Astrocyte of the spinal cord (primary cell): Measurements from ENCODE around the gene TET2.

Source experiments
- DNase-seq: peaks from one replicate; pipeline ENCODE4 v3.0.0; 2011; ENCODE audit warnings: low read depth, low spot score
- H3K4me3 ChIP-seq: 2 replicates; pipeline ENCODE4 v1.5.1; 2011; ENCODE audit warnings: low read depth, mild to moderate bottlenecking, low read length, moderate library complexity
- in situ Hi-C: cut with HindIII; loops from 2 replicates; pipeline ENCODE4 v1.10.0; 2017; ENCODE audit warnings: low sequenced_read_pairs
- TF ChIP-seq, protein P1 (sequence below): IDR thresholded peaks from 2 replicates; pipeline ENCODE4 v1.5.1; 2012; ENCODE audit warnings: low read depth, mild to moderate bottlenecking, low read length, inconsistent platforms

TET2 gene

DNA sequence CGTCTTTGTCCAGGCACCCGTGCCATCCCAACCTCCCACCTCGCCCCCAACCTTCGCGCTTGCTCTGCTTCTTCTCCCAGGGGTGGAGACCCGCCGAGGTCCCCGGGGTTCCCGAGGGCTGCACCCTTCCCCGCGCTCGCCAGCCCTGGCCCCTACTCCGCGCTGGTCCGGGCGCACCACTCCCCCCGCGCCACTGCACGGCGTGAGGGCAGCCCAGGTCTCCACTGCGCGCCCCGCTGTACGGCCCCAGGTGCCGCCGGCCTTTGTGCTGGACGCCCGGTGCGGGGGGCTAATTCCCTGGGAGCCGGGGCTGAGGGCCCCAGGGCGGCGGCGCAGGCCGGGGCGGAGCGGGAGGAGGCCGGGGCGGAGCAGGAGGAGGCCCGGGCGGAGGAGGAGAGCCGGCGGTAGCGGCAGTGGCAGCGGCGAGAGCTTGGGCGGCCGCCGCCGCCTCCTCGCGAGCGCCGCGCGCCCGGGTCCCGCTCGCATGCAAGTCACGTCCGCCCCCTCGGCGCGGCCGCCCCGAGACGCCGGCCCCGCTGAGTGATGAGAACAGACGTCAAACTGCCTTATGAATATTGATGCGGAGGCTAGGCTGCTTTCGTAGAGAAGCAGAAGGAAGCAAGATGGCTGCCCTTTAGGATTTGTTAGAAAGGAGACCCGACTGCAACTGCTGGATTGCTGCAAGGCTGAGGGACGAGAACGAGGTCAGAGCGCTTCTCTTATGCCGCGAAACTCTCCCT, at the start of gene TET2:
TET2 (plus strand) TSS at position 601 of the 740 bp plus-strand sequence. CDS start 87,067 bp downstream, outside the sequence.
- peak within 1 kb of the TSS; percentile 98 for H3K4me3 ChIP-seq
- in situ Hi-C loops = no loop called here
- DNase-seq = peak; percentile 91
- TF ChIP-seq, protein P1, sequence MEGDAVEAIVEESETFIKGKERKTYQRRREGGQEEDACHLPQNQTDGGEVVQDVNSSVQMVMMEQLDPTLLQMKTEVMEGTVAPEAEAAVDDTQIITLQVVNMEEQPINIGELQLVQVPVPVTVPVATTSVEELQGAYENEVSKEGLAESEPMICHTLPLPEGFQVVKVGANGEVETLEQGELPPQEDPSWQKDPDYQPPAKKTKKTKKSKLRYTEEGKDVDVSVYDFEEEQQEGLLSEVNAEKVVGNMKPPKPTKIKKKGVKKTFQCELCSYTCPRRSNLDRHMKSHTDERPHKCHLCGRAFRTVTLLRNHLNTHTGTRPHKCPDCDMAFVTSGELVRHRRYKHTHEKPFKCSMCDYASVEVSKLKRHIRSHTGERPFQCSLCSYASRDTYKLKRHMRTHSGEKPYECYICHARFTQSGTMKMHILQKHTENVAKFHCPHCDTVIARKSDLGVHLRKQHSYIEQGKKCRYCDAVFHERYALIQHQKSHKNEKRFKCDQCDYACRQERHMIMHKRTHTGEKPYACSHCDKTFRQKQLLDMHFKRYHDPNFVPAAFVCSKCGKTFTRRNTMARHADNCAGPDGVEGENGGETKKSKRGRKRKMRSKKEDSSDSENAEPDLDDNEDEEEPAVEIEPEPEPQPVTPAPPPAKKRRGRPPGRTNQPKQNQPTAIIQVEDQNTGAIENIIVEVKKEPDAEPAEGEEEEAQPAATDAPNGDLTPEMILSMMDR = no peak

DNA sequence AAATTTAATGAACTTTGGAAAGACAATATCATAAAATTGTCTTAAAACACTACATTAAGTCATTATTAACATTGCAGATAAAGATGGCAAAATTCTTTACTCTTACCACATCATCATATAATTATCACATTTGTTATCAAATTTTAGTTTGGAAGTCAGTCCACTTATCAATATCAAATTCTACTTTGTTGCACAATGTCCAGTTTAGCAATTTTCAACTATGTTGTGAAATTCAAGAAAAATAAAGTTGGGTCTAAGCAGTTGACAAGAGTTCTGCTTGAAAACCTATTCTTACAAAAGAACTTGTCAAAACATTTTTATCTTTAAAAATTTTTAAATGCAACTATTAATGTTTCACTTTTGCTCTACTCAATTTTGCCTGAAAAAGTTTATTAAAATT, 44.7 kb upstream of the TET2 start:
- no peak for DNase-seq
- no peak overlapping the region for H3K4me3 ChIP-seq
- TF ChIP-seq, protein P1 = no peak
- in situ Hi-C loops = no loop called here

DNA sequence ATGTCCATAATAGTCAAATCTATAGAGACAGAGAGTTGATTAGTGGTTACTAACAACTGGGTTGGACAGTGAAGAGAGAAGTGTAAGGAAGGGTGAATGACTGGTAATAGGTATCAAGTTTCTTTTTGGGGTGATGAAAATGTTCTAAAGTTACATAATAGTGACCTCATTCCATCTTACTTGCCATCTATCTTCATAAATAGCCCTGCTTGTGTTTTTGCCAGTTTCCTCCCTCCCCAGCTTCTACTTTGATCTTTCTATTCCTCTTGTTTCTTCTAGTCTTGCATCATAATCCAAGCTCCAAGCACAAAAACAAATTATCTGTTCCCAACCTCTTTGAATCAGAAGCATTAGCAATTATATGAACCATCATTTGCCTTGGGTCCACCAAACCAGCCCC, 40.2 kb upstream of the TET2 start:
- in situ Hi-C loops = no loop called here
- TF ChIP-seq, protein P1 = no peak
- no peak overlapping the region for H3K4me3 ChIP-seq
- peak; percentile 22 for DNase-seq

DNA sequence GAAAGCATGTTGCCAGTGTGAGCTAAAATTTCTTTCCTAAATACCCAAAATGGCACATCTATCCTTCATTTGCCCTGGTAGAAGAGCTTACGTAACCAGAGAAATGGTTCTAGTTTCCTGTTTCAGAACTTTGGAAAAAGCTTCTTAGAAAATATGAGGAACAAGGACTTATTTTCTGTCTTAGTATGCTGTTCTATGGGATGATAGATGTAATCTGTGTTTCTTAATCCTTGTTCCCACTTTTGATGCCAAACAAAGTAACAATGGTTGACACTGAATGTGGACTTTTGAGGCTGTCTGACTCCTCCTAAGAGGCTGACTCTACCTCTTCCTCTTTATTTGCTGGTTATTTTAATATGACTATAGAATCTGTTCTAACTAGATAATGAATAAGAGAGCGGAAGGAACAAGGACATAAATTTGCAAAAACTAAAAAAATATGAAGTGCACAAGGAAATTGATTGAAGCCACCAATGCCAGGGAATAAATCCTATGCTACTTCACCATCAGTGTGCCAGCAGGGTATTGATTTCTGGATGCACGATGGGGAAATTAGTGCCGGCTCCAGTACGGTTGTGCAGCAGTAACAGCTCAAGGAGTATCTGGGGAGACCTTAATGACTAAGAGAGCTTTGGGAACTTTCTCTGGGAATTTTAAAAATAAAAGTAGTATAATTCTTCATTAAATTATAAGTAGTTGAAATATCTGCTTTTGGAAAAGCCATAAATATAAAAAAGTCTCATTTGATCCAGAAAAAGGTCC, 39.4 kb upstream of the TET2 start:
- TF ChIP-seq, protein P1 = no peak
- H3K4me3 ChIP-seq = no peak overlapping the region
- no peak for DNase-seq
- in situ Hi-C loops = no loop called here

DNA sequence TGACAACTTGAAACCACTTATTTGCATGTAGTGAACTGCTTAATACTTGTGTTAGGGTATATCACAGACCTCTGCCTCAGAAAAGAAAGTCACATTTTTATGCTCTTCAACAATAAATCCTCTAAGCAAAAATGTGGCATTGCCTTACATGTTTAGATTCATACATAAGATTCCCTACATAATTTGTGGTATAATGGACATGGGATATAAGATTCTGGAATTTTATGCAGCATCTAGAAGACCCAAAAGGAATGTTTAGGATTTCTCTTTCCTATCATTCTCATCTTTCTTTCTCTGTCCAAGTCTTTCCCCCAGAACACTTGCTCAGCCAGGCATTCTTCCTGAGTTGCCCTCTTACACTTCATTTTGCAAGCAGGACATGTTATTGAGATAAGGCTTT, 37.7 kb upstream of the TET2 start:
- TF ChIP-seq, protein P1 = no peak
- in situ Hi-C loops = no loop called here
- no peak overlapping the region for H3K4me3 ChIP-seq
- no peak for DNase-seq

DNA sequence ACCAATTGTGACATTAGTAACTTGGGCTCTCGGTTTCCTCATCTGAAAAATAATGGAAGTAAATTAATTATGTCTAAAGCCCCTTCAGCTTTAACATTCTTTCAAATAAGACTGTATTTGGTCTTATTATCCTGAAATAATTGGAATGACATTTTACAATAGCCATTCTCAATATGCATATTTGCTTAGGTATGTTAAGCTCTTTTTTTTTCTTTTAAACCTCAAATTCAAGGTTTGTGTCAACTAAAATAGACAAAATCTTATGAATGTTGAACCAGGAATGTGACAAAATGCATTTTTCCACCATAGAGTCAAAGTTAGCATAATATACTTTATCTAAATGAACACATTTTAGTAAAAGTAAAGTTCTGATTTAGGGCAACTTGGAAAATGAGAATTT, 34.4 kb upstream of the TET2 start:
- no peak overlapping the region for H3K4me3 ChIP-seq
- in situ Hi-C loops = no loop called here
- TF ChIP-seq, protein P1 = no peak
- DNase-seq = no peak
